Measurements from ENCODE around the gene COX7A2L.

The COX7A2L gene

DNA sequence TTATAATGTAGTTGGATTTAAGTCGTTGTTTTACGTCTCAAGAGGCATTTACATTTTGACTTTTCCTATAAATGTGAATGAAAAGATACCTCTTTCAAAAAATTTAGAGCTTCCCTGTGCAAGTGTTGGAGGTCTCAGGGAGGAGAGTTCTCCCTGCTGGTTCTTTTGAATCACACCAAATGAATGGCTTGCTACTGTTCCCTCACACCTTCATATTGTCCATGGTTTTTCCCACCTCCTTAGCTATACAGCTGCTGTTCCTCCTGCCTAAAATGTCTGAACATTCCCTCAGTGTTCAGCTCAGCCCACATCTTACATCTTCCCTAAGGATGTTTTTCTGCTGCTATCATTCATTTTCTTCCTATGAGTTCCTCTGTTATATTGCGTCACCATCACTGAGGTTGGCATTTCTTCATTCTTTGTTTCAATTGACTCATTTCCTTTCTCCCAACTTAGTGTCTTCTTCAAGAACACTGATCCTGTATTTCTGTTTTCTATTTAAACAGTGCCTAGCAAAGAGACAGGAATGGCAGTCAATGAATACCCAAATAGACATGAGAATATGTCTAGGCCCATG is 46.0 kb downstream of the COX7A2L start:
- no peak for DNase-seq

DNA sequence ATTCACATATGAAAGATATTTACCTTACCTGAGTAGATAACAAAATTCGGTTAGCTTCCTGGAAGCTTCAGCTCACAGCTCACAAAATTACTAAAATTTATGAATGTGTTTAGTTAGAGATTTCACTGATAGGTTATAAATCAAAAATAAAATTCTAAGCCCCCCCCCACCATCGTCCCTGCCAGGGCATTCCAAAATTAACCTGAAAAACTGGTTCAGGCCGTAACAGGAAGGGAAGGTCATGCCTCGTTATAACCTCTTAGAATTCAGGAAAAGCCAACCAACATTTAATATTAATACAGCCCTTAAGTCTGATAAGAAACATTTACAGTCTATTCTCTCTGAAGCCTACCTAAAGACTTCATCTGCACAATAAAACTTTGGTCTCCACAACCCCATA is 48.9 kb downstream of the COX7A2L start:
- no peak for DNase-seq

DNA sequence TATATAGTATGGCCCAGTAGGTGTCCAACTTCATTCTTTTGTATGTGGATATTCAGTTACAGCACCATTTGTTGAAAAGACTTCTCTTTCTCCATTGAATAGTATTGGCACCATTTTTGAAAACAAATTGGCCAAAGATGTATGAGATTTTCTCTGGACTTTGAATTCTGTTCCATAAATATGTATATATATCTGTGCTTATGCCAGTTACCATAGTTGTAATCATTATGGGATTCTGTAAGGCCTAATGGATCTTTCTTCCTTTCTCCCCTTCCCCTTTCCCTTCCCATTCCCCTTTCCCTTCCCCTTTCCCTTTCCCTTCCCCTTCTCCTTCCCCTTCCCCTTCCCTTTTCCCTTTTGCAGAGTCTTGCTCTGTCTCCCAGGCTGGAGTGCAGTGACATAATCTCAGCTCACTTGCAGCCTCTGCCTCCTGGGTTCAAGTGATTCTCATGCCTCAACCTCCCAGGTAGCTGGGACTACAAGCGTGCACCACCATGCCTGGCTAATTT is 51.0 kb downstream of the COX7A2L start:
- no peak for DNase-seq

DNA sequence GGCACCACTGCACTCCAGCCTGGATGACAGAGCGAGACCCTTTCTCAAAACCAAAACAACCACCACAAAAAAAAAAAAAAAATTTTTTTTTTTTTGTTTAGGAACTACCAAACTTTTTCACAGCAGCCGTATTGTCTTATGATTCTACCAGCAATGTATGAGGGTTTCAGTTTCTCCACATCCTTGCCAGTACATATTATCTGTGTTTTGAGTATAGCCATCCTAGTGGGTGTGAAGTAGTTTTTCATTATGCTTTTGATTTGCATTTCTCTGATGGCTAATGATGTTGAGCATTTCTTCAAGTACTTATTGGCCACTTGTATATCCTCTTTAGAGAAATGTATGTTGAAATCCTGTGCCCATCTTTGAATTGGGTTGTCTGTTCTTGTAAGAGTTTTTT is 51.7 kb downstream of the COX7A2L start:
- no peak for DNase-seq

DNA sequence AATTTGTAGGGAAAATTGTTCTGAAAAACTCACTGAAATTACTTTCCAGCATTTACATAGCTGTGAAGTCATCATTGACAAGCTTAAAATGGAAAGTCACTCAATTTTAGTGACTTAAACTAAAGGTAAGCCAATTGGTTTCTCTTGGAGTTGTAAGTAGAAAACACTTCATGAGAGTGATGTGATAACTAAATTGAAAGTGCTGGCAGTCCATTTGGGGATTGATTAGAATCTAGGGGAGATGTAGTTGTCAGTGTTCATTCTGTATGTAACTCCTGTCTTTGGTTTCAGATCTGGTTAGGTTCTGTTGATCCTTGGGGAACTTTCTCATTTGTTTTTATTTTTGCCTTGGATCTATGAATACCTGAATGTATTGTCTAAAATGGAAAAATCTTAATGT is 53.8 kb downstream of the COX7A2L start:
- DNase-seq: no peak

DNA sequence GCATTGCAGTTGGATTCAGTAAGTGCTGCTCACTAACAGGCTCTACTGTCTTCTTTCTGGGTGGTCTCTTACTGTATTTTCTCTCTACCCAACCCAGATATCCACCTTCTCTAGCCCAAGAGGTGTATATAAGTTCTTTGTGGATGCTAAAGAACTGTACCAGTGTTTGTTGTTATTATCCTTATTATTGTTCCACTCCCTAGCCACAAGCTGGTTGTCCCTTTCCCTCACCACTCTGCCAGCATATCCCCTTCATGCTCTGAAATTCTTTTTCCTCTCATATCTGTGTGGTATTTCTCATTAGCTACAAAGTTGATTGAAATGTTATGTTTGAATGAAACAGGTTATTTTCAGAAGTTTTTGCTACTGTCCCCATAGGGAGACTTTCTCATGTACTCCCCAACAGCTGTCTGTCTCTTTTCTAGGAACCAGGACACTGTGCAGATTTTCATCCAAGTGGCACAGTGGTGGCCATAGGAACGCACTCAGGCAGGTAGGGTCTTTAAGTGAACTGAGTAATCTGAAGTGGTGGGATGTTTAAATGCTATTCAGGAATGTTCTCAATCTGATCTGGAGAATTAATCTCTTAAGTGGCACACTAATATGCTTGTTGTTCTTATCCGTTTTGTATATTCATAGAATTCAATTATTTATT is 56.8 kb downstream of the COX7A2L start:
- DNase-seq: no peak

DNA sequence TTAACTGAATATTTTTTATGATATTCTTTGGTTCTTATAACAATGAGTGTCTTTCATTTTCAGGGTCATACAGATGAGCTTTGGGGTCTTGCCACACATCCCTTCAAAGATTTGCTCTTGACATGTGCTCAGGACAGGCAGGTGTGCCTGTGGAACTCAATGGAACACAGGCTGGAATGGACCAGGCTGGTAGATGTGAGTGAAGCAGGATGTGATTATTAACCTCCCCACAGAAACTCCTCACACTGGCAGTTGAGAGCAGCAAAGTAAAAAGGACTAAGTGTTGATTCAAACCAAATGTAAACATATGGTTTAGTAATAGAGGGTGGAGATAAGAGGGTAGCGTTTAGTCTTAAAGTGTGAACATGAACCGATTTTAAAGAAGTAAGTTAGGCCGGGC is 57.8 kb downstream of the COX7A2L start:
- DNase-seq: no peak

DNA sequence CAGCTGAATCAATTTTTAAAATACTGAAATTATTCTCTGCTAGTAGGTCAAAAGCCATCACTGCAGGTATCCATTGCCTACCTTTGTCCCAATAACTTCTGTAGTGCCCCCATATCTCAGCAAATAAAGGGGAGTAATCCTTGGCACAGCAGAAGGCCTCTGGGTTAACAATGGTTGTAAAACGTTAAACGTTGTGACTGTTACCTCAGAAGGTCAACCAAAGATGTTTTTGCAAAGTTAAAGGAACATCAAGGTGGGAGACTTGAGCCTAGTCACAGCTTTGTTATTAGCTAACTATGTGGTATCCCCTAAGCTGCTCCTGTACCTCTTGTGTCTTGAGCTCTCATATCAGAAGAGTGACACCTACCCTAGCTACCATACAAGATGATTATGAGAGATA is 60.5 kb downstream of the COX7A2L start:
- no peak for DNase-seq

Measured in activated gamma-delta T cell treated with Interleukin-2 at 50 U/mL for 16 hours (primary cell).